ENCODE data around the gene HM13. TPM values are rescaled to one million over a fixed set of nuclear protein-coding genes. Genes with fewer than 3 reads are reported as not detected.
"Not testable (repeated sequence)": the region's sequence is repeated elsewhere in the genome, so short reads cannot be mapped to it uniquely, and the experiment has no call there.

Gene HM13
- total RNA-seq, 2 donors from 2014 or later, result 99.7 to 131 TPM

GRCh38 chr20:31537116-31537871 is 23.1 kb downstream of the HM13 start:
- peaks cover 0 to 16% of the 10 kb centered on the region in 2 donors for H3K36me3 ChIP-seq
- no peak for DNase-seq (ENCODE audit: low spot score)
- intact Hi-C loops (cut with DNase I), result no loop called here
- H3K4me1 ChIP-seq (replicated peaks), result no peaks in the 10 kb centered on the region
- no peak overlapping the region for H3K27ac ChIP-seq
- TF ChIP-seq POLR2A (IDR thresholded peaks at IDR 0.05) (no peak), CTCF (IDR thresholded peaks at IDR 0.05) (no peak), POLR2AphosphoS5 (IDR thresholded peaks at IDR 0.05) (no peak)
- no peak overlapping the region for H3K4me3 ChIP-seq
- no peaks in the 10 kb centered on the region for H3K27me3 ChIP-seq (replicated peaks; ENCODE audit: insufficient read depth)
- 85% methylated on average over 8 of the region's 8 CpGs for WGBS
- no peaks in the 10 kb centered on the region for H3K9me3 ChIP-seq

GRCh38 chr20:31537890-31538289 is 23.6 kb downstream of the HM13 start:
- Histone ChIP-seq H3K9me3 (no peaks in the 10 kb centered on the region), H3K36me3 (peaks cover 0 to 16% of the 10 kb centered on the region in 2 donors), H3K27me3 (replicated peaks; ENCODE audit: insufficient read depth) (no peaks in the 10 kb centered on the region), H3K4me1 (replicated peaks) (no peaks in the 10 kb centered on the region), H3K4me3 (no peak overlapping the region), H3K27ac (no peak overlapping the region)
- DNase-seq (ENCODE audit: low spot score), result no peak
- WGBS, result 57% methylated on average over 4 of the region's 4 CpGs
- intact Hi-C loops (cut with DNase I), result no loop called here
- TF ChIP-seq POLR2A (IDR thresholded peaks at IDR 0.05), result no peak
- no peak for TF ChIP-seq POLR2AphosphoS5 (IDR thresholded peaks at IDR 0.05)
- no peak for TF ChIP-seq CTCF (IDR thresholded peaks at IDR 0.05)

GRCh38 chr20:31538326-31538725 is 24.1 kb downstream of the HM13 start:
- Histone ChIP-seq H3K9me3 (no peaks in the 10 kb centered on the region), H3K27ac (no peak overlapping the region), H3K4me1 (replicated peaks) (no peaks in the 10 kb centered on the region), H3K36me3 (peaks cover 0 to 16% of the 10 kb centered on the region in 2 donors), H3K4me3 (no peak overlapping the region), H3K27me3 (replicated peaks; ENCODE audit: insufficient read depth) (no peaks in the 10 kb centered on the region)
- no peak for TF ChIP-seq POLR2A (IDR thresholded peaks at IDR 0.05)
- TF ChIP-seq POLR2AphosphoS5 (IDR thresholded peaks at IDR 0.05), result no peak
- TF ChIP-seq CTCF (IDR thresholded peaks at IDR 0.05), result no peak
- no peak for DNase-seq (ENCODE audit: low spot score)
- intact Hi-C loops (cut with DNase I), result no loop called here
- WGBS, result 83% methylated on average over 4 of the region's 4 CpGs

GRCh38 chr20:31539636-31540035 is 25.4 kb downstream of the HM13 start:
- H3K27me3 ChIP-seq (replicated peaks; ENCODE audit: insufficient read depth); H3K4me3 ChIP-seq; H3K27ac ChIP-seq; DNase-seq (ENCODE audit: low spot score); H3K4me1 ChIP-seq (replicated peaks); intact Hi-C loops (cut with DNase I); H3K9me3 ChIP-seq: not testable (repeated sequence)
- H3K36me3 ChIP-seq, result peaks cover 0 to 16% of the 10 kb centered on the region in 2 donors
- 94% methylated on average over 3 of the region's 3 CpGs for WGBS

GRCh38 chr20:31540406-31540805 is 26.2 kb downstream of the HM13 start:
- H3K27me3 ChIP-seq (replicated peaks; ENCODE audit: insufficient read depth), result no peaks in the 10 kb centered on the region
- H3K9me3 ChIP-seq, result no peaks in the 10 kb centered on the region
- H3K36me3 ChIP-seq, result peaks cover 0 to 16% of the 10 kb centered on the region in 2 donors
- DNase-seq (ENCODE audit: low spot score), result no peak
- TF ChIP-seq POLR2AphosphoS5 (IDR thresholded peaks at IDR 0.05), result no peak
- H3K27ac ChIP-seq, result no peak overlapping the region
- H3K4me1 ChIP-seq (replicated peaks), result no peaks in the 10 kb centered on the region
- WGBS, result 78% methylated on average over 3 of the region's 3 CpGs
- intact Hi-C loops (cut with DNase I), result no loop called here
- H3K4me3 ChIP-seq, result no peak overlapping the region

Data from prostate gland (tissue), 2 donors.